ENCODE data around the gene CPXM2.

Gene CPXM2

DNA sequence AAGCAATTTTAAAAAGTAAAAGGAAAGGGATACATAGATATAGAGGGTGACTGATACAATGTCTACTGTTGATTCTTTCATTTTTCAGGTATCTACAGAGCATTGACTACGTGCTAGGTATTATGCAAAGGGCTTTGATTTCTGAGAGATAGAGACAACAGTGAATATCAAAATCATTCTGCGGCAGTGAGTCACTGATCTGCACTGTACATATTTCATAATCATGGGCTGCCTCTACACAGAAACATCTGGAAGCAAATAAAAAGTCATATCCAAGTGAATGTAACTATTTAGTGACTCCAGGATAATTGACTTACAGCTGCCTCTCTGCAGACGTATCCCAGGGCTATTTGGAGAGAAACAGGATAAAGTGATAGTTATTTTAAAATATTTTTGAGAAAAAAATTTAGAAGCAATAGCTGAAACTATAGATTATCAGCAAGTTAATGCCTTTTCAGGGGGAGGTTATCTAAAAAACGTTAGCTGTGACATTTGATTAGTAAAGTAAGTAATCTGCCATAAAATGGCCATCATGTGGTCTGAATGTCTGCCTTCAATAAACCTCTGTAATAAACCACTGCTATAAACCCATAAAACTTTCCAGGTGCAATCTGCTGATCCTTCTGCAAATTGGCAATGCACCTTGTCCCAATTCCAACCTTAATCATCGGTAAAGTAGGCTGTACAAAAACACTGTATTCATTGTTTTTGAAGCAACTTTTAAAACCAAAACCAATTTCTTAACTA is 43.7 kb downstream of the CPXM2 start:
- no peak for DNase-seq (ENCODE audit: low read depth)

DNA sequence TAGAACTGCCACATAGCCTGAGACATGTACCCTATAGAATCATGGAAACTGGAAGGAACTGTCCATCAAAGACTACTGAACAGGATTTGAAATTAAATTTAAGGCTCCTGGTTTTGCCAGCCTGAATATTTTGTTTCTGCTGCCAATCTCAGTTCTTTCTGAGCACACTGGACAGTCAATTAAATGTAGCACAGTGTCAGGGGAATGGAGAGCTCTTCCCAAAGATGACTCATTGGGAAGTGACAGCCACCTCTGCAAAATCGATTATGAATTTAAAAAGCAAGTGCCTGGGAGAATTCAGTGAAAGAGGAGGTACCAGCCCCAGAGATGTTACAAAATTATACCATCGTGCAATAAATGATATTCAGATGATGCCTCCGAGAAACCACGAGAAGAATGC is 47.8 kb downstream of the CPXM2 start:
- no peak for DNase-seq (ENCODE audit: low read depth)

DNA sequence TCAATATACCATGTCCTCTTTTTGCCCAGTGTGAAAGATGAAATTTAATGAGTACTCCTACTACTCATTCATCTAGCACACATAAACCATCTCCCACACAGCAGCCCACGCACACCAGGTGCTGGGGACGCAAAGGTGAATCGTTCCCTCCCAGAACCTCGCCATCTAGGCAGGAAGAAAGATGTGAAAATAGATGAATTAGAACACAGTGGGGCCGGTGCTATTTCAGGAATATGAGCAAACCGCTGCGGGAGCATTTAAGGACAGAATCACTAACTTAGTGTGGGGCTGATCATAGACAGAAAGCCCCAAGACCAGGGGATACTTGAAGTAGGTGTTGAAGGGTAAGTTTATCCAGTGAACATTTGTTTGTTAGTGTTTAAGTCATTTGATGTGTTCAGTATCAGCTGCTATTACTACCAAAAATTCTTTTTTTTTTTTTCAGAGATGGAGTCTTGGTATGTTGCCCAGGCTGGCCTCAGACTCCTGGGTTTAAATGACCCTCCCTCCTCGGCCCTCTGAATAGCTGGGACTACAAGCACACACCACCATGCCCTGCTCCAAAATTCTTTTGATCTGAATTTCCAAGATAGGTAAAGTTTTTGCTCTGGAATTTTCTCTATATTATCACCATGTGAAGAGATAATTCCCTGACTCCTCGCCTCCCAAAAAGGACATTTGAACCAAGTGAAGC is 48.8 kb downstream of the CPXM2 start:
- no peak for DNase-seq (ENCODE audit: low read depth)

DNA sequence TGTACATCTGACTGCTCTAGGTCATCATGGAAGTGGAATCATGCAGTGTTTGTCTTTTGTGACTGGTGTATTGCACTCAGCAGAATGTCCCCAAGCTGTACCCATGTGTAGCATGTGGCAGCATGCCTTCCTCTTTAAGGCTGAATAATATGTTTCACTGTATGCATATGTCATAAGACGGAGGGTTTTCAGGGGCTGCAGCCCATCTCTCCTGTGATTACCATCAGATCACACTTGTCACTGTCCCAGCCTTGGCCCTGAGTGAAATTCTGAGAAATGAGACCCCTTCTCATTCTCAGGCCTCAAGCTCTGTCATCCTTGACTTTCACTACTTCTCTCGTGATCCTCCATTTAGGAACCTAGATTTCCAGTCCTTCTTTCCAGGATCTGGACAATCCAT is 50.0 kb downstream of the CPXM2 start:
- DNase-seq (ENCODE audit: low read depth) = no peak

DNA sequence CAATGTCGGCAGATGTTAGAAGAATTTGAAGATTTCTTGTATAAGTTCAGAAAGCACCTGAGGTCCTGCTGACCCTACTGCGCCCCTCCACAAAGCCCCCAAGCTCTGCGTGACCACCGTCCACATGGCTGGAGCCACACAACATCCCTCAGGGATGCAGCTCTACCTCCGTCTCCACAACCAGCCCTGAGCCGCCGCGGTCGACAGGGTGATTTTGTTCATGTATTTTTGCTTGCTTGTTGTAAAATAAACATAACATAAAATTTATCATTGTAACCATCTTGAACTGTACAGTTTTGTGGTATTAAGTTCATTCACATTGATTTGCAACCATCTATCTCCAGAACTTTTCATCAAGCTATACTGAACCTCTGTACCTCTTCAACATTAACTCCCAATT is 50.5 kb downstream of the CPXM2 start:
- no peak for DNase-seq (ENCODE audit: low read depth)

GRCh38 chr10:123840714-123841113 is 50.9 kb downstream of the CPXM2 start:
- DNase-seq (ENCODE audit: low read depth) = no peak

GRCh38 chr10:123838596-123839310 is 52.9 kb downstream of the CPXM2 start:
- no peak for DNase-seq (ENCODE audit: low read depth)

- DNase-seq (ENCODE audit: low read depth) = no peak
Observed at GRCh38 chr10:123837756-123838155, 53.9 kb downstream of the CPXM2 start.

GRCh38 chr10:123836418-123837145 is 55.0 kb downstream of the CPXM2 start:
- DNase-seq (ENCODE audit: low read depth) = no peak

GRCh38 chr10:123835575-123835974 is 56.0 kb downstream of the CPXM2 start:
- DNase-seq (ENCODE audit: low read depth) = no peak

DNA sequence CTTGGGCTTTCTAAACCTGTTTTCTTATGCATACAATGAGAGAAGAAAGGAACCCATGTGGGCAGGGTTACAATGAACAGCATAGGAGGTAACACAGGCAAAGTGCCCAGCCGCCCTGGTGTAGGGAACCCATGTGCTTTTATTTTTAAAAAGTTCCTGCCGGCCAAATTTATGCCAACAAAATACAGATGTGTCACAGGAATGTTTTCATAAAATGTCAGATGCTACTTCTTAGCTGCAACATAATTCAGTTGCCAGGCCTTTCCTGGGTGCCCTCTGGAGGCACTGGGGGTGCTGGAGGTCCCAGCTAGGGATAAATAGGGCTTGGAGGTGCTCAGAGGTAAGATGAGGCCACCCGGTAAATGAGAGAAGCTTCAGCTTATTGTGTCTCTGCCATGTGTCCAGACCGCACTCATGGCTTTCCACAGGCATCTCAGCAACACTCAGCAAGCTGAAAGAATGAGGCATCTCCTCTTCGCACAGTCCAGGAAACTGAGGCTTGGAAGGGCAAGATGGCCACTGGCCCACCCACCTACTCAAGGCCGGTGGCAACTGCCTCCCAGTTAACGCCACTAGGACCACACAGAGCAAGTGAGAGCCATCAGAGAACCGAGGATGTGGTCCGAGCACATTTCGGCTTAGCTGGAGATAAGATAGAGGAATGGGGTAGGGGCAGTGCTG is 58.3 kb downstream of the CPXM2 start:
- no peak for DNase-seq (ENCODE audit: low read depth)

DNA sequence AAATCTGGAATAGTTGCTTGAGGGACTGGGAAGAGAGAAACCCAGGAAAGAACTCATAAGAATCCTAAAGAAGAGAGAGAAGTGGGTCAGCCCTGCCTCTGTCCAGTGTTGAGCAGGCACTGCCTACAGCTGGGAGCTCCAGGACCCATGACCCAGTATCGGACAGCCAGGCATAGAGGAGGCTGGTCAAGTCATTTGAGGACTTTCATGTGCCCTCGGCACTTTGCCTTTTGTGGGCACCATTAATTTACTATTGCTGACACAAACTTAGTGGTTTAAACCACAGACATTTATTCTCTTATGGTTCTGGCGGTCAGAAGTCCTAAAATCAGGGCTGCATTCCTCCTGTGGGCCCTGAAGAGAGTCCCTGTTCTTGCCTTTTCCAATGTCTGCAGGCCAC is 60.3 kb downstream of the CPXM2 start:
- DNase-seq (ENCODE audit: low read depth) = no peak

- DNase-seq (ENCODE audit: low read depth) = no peak
Observed at GRCh38 chr10:123821136-123821535, 70.5 kb downstream of the CPXM2 start.

GRCh38 chr10:123809632-123810031 is 82.0 kb downstream of the CPXM2 start:
- DNase-seq (ENCODE audit: low read depth) = no peak

DNA sequence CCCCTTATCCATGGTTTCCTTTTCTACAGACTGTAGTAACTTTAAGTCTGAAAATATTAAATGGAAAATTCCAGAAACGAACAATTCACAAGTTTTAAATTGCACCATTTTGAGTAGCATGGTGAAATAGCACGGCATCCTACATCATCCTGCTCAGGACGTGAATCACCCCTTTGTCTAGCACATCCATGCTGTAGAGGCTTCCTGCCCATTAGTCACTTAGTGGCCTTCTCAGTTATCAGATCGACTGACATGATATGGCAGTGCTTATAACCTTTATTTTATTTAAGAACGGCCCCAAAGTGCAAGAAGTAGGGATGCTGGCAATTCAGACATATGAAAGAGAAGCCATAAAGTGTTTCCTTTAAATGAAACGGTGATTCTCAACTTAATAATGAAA is 82.7 kb downstream of the CPXM2 start:
- no peak for DNase-seq (ENCODE audit: low read depth)

GRCh38 chr10:123808286-123808685 is 83.3 kb downstream of the CPXM2 start:
- DNase-seq (ENCODE audit: low read depth) = no peak

DNA sequence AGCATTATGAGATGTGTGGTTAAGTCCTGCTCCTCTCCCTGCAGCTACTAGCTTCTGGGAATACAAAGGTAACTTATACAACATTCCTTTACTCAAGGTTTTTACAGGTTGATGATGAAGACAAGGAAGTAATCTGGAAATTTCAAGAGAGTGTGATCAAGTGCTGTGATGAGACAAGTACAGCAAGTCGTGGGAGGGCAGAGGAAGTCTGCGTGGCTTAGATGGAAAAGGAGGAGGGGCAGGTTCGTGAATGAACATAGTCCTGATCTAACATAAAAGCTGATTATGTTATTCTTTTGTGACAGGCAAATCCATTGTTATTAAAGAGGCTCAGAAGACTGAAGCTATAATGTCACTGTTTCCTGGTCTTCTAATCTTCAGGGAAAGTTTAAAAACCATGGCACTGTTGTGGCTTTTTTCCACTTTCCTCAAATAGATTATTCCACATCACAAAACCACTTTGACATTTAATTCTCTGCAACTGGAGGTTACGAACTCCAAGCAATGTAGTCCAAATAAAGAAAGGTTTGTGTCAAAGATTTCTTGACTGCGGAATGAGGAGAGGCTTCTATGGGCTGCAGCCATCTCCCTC is 84.1 kb downstream of the CPXM2 start:
- DNase-seq (ENCODE audit: low read depth) = no peak

GRCh38 chr10:123804716-123805115 is 86.9 kb downstream of the CPXM2 start:
- DNase-seq (ENCODE audit: low read depth) = no peak

DNA sequence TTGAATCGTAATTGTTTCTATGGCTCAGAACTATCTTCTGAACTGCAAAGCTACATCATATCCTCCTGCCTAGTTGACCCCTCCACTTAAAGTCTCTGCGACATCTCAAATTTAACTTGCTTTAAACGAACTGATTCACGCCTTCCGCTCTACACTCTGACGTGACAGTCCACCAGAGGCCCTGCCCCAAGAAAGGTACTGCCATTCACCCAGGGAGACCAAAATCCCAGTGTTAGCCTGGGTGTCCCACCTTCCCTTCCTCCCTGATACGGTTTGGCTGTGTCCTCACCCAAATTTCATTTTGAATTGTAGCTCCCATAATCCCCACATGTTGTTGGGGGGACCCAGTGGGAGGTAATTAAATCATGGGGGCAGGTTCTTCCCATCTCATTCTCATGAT is 90.8 kb downstream of the CPXM2 start:
- no peak for DNase-seq (ENCODE audit: low read depth)

DNA sequence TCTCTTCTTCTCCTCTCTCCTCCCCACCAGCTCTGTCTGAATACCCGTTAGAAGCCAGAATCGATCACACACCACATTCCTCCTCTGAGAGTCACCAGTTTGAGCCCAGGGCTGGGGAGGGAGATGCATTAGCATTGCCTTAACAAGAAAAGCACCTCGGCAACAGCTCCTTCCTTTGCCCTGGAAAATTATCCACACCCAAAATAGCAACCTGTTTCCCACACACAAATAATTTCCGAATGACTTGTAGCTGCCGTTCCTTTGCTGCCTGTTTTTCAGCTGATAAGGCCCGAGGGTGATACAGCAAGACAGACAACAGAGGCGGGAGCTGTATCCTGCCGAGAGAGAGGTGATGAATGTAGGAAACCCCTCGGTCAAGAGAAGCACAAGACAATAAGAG is 91.3 kb downstream of the CPXM2 start:
- DNase-seq (ENCODE audit: low read depth) = no peak

- no peak for DNase-seq (ENCODE audit: low read depth)
Observed at GRCh38 chr10:123798856-123799255, 92.8 kb downstream of the CPXM2 start.

DNA sequence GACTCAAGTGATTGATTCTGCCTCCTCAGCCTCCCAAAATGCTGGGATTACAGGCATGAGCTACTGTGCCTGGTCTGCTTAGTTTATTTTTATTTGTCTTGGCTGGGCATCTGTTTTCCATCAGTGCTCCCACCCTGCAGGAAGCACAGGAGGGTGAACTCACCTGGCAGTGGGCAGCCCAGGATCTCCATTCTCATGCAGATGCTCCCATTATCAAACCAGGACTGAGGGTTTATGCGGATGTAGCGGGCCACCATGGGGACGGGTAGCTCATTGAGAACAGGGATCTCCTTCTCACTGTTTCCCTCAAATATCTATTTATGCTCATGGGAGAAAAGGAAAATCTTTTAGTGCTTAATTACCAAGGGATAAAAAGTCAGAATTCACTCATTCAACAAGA is 93.8 kb downstream of the CPXM2 start:
- no peak for DNase-seq (ENCODE audit: low read depth)

Data from stimulated activated CD8-positive, alpha-beta memory T cell treated with anti-CD3 and anti-CD28 coated beads, Interleukin-4, amount 100 ng/mL, for 24 hours (primary cell).